GM13977 (cell line): ENCODE data around the gene TENT4A.

Experiments
- DNase-seq: peaks from one replicate; pipeline ENCODE4 v3.0.0; 2012; ENCODE audit warnings: low spot score
- in situ Hi-C: fragments of 300-500 bp; cut with MboI; formaldehyde crosslinking; loops from one replicate; pipeline ENCODE4 v1.12.0; 2022; ENCODE audit warnings: low sequenced_read_pairs, low pct_unique_long_range_greater_than_20kb, mixed read lengths, inconsistent platforms; ENCODE audit not compliant: unreplicated experiment
- TF ChIP-seq, protein P1 (sequence below): IDR thresholded peaks from 2 replicates; pipeline ENCODE4 v1.5.1; 2012; ENCODE audit warnings: mild to moderate bottlenecking, control low read depth; ENCODE audit not compliant: insufficient read depth; ENCODE audit errors: extremely low read depth, missing control alignments

TENT4A gene

DNA sequence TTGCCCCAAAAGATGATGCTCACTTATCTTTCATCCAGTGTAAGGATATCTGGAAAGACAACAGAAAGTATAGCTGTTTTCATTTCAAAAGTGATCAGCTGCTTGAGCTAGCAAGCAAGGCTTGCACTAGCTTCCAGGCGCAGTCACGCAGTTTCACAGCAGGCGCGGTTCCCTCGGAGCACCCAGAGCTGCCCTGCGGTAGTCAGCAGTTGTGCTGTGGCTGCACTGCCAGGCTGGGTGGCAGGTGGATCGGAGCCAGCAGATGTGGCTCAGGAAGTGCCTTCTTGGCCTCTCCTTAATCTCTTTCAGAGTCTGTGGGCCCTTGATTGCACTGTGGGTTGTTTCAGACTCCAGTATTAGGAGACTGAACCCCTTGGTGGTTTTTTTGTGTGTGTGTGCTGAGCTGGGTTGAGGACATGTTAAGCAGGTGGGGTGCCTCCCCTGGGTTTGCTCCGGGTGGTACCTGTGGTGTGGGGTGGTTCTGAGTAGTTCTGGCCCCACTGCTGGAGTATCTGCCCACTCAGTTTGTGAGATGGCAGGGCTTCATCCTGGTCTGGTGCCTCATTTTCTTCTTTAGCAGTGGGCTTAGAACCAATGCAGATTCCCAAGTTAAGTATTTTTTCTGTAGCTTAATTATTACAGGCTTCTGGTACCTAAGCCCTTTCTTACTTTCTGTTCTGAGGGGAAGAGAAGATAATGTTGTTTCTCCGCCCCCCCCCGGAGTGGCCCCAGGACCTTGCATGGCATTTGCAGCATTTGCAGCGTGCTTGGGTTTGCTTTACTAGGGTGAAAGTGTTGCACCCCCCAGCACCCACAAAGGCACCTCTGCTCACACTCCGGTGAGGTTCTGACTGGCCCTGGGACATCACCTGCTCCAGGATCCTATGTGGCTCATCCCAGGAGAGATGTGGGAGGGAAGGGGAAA is 16.4 kb downstream of the TENT4A start:
- TF ChIP-seq, protein P1, sequence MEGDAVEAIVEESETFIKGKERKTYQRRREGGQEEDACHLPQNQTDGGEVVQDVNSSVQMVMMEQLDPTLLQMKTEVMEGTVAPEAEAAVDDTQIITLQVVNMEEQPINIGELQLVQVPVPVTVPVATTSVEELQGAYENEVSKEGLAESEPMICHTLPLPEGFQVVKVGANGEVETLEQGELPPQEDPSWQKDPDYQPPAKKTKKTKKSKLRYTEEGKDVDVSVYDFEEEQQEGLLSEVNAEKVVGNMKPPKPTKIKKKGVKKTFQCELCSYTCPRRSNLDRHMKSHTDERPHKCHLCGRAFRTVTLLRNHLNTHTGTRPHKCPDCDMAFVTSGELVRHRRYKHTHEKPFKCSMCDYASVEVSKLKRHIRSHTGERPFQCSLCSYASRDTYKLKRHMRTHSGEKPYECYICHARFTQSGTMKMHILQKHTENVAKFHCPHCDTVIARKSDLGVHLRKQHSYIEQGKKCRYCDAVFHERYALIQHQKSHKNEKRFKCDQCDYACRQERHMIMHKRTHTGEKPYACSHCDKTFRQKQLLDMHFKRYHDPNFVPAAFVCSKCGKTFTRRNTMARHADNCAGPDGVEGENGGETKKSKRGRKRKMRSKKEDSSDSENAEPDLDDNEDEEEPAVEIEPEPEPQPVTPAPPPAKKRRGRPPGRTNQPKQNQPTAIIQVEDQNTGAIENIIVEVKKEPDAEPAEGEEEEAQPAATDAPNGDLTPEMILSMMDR: no peak
- in situ Hi-C loops: loop anchor here (25.0 kb wide), 1 partner anchor 92 kb away; the partner anchor contains the start of genes NSUN2 and SRD5A1
- DNase-seq: no peak

DNA sequence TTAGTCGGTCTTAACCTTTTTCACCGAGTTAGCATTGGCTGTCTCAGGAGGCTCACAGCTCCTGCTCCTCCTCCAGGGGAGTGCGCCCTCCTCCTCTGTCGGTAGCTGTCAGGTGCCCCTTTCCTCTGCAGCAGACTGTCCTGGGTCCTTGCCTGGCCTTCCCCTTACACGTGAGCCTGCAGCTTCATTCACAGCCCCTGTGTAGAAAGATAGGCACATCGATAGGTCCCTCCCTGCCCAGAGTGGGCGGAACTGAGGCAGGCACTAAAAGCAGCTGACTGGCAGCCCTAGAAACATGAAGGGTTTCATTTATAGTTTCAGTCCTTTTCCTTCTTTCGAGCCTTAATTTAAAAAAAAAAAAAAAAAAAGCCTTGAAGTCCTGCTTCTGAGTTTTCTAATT is 17.2 kb downstream of the TENT4A start:
- in situ Hi-C loops: loop anchor here (25.0 kb wide), 1 partner anchor 93 kb away; the partner anchor contains the start of genes NSUN2 and SRD5A1
- DNase-seq: no peak
- TF ChIP-seq, protein P1: no peak

DNA sequence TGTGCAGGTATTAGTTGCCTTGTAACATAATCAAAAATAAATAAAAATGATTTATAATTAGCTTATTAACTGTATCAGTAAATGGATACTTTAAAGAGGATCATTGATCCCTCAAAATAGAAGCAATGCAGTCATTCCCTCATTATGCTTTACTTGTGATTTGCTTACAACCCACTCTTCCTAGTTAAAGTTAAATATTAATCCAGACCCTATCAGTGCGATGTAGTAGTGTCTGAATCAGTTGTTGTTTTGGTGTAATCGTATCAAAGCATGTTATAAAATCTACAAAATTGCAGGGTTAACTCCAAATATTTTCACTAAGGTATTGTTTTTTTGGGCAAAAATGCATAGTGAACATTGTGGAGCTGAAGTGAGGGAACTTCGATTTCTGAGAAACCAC is 17.6 kb downstream of the TENT4A start:
- no peak for DNase-seq
- in situ Hi-C loops: loop anchor here (25.0 kb wide), 1 partner anchor 94 kb away; the partner anchor contains the start of genes NSUN2 and SRD5A1
- TF ChIP-seq, protein P1: no peak

DNA sequence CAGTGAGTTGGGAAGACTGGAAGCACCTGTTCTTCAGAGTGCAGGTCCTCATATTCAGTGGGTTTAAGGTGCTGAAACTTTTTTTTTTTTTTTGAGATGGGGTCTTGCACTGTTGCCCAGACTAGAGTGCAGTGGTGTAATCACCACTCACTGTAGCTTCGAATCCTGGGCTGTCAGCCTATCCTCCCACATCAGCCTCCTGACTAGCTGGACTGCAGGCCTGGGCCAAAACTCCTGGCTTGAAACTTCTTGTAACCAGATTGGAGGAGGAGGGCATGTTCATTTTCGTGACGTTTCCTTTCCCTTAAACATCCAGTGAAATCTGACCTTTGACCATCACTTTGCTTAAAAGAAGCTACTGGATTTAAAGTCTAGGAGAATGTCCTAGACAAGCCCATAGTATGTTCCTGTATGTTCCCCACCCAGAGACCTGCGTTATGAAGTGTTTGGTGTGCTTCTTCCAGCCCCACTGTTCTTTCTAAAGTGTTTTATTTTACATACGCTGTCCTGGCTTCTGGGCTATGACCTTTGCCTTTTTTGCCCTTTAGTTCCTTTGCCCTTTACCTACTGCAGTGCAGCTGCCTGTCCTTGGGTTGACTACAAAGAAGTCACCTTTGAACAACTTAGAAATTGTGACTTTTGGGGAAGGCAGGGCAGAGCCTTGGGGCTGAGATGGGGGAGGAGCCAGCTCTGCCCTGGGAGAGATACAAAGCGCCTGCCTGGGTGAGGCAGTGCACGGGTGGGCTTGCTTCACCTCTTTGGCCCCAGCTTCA is 18.4 kb downstream of the TENT4A start:
- TF ChIP-seq, protein P1: no peak
- in situ Hi-C loops: loop anchor here (25.0 kb wide), 1 partner anchor 94 kb away; the partner anchor contains the start of genes NSUN2 and SRD5A1
- no peak for DNase-seq

DNA sequence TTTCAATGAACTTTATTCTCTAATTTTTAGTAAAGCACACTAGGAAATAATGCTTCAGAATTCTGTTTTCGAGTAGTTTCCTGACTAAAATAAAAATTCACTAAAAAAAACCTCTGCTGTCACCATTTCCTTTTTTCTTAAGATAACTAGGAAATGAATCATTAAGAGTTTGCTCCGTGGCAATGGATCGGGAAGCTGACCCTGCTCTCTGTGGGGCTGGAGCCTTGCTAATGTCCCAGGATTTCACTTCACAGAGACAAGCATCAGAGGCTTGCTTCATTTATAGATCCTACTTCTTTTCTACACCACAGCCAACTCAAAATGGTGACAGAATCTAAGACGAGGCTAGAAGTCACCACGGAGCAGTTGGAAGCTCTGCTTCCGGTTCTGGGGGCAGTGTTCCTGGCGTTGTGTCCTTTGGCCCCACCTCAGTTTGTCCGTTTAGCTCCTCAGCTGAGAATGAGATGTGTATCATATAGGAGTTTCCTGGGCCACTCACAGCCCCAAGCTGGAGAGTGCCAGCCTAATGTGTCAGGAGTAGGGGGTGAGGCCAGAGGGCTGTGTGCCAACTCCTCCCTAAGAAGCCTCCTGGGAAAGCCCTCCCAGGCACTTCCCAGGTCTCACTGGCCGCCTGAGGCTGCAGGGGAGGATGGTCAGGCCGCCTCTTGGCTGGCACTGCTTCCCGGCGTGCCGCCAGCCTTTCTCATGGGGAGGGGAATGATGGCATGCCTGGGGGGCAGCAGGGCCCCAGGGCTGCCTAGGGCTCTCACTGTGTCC is 19.6 kb downstream of the TENT4A start:
- DNase-seq: no peak
- in situ Hi-C loops: loop anchor here (25.0 kb wide), 1 partner anchor 96 kb away; the partner anchor contains the start of genes NSUN2 and SRD5A1
- TF ChIP-seq, protein P1: no peak
